GM12878 (cell line): ENCODE results near the gene TECTA. TPM values are rescaled to one million over a fixed set of nuclear protein-coding genes. Genes with fewer than 3 reads are reported as not detected.
"Not testable (repeated sequence)": the region's sequence is repeated elsewhere in the genome, so short reads cannot be mapped to it uniquely, and the experiment has no call there.

Experiments used
- ATAC-seq: fragments of 200-7000 bp; cut with Tn5 transposase; 3 replicates; pipeline ENCODE4 v1.9.1; 2020; ENCODE audit warnings: mild to moderate bottlenecking, moderate library complexity
- BruUV-seq: library from RNA; stranded (reverse); fragments of 400-500 nt; replicated peaks from 2 replicates; lab custom pipeline; 2021; lab: Mats Ljungman, UMichigan
- CTCF ChIA-PET: fragments of 300-600 bp; sonication (Branson Sonifier 250); formaldehyde crosslinking; extraction: SDS; loops from one replicate; lab custom pipeline; 2021; ENCODE audit warnings: inconsistent platforms; lab: Yijun Ruan, JAX
- POLR2A ChIA-PET: fragments of 350-600 bp; formaldehyde crosslinking; extraction: SDS; loops from one replicate; lab custom pipeline; 2021; ENCODE audit warnings: inconsistent platforms; lab: Charles Lee
- RAD21 ChIA-PET: fragments of 300-600 bp; sonication (Branson Sonifier 250); formaldehyde crosslinking; loops from one replicate; lab custom pipeline; 2023; ENCODE audit warnings: antibody characterized with exemption; ENCODE audit not compliant: unreplicated experiment; lab: Charles Lee
- SMC1A ChIA-PET: fragments of 300-600 bp; sonication (Branson Sonifier 250); formaldehyde crosslinking; loops from one replicate; lab custom pipeline; 2023; ENCODE audit not compliant: unreplicated experiment, uncharacterized antibody; lab: Charles Lee
- DNase-seq: peaks from one replicate; pipeline ENCODE4 v3.0.0-alpha.2; 2011; ENCODE audit warnings: low read depth, low spot score
- FAIRE-seq: peaks from 3 replicates; lab custom pipeline; 2011; peaks lifted over from hg19 to GRCh38; lab: Jason Lieb, UNC
- H2AFZ ChIP-seq: 2 replicates; pipeline ENCODE4 v1.6.0; 2011; ENCODE audit warnings: low read depth, low read length, control low read depth; ENCODE audit not compliant: control insufficient read depth
- H3K27ac ChIP-seq: 2 replicates; pipeline ENCODE4 v1.5.1; 2011; ENCODE audit warnings: control low read depth; ENCODE audit not compliant: control insufficient read depth, insufficient read depth
- H3K27me3 ChIP-seq, 2 experiments: replicated peaks in 1 of 2; 2 replicates each; pipeline versions ENCODE4 v1.6.0 to v1.6.1; 2011; ENCODE audit warnings: low read length in 1 of 2; ENCODE audit not compliant: control insufficient read depth in 2 of 2, insufficient read depth in 2 of 2
- H3K36me3 ChIP-seq, 2 experiments: 2 replicates each; pipeline ENCODE4 v1.5.1; 2011; ENCODE audit warnings: low read length in 1 of 2; ENCODE audit not compliant: control insufficient read depth in 2 of 2, insufficient read depth in 2 of 2
- H3K4me1 ChIP-seq: 2 replicates; pipeline ENCODE4 v1.6.1; 2011; ENCODE audit warnings: mild to moderate bottlenecking, low read length, moderate library complexity, mixed read lengths; ENCODE audit not compliant: control insufficient read depth, insufficient read depth
- H3K4me2 ChIP-seq: 2 replicates; pipeline ENCODE4 v1.6.0; 2011; ENCODE audit warnings: control low read depth; ENCODE audit not compliant: control insufficient read depth, insufficient read depth
- H3K4me3 ChIP-seq: fragments of 200-600 bp; sonication (generic); 2 replicates; pipeline ENCODE4 v1.5.1; 2016
- H3K79me2 ChIP-seq: 2 replicates; pipeline ENCODE4 v1.6.0; 2011; ENCODE audit warnings: low read length; ENCODE audit not compliant: control insufficient read depth, insufficient read depth
- H3K9ac ChIP-seq: 2 replicates; pipeline ENCODE4 v1.8.0; 2011; ENCODE audit warnings: low read length, control low read depth, mixed read lengths; ENCODE audit not compliant: control insufficient read depth, insufficient read depth
- H3K9me3 ChIP-seq: replicated peaks from 3 replicates; pipeline ENCODE4 v1.5.1; 2011; ENCODE audit warnings: mild to moderate bottlenecking, low read length; ENCODE audit not compliant: control insufficient read depth, insufficient read depth
- H4K20me1 ChIP-seq: 2 replicates; pipeline ENCODE4 v1.6.0; 2011; ENCODE audit not compliant: control insufficient read depth, insufficient read depth
- E4F1 ChIP-seq: fragments of 450-650 bp; IDR thresholded peaks from 2 replicates; pipeline ENCODE4 v1.6.1; 2018; ENCODE audit warnings: borderline replicate concordance, mild to moderate bottlenecking; ENCODE audit not compliant: partially characterized antibody
- EP300 ChIP-seq, 2 experiments: fragments of 150-350 bp in 1 of 2; IDR thresholded peaks; 2 replicates each; pipeline ENCODE4 v1.6.1; 2011 to 2012; ENCODE audit warnings: low read depth in 2 of 2, low read length in 2 of 2, borderline replicate concordance in 1 of 2, improper control_type of control experiment in 1 of 2, inconsistent platforms in 1 of 2; ENCODE audit not compliant: control insufficient read depth in 1 of 2
- NFYB ChIP-seq: IDR thresholded peaks from 2 replicates; pipeline ENCODE4 v1.6.1; 2011; ENCODE audit warnings: low read depth, mild to moderate bottlenecking, low read length, improper control_type of control experiment, moderate library complexity; ENCODE audit not compliant: insufficient read depth
- POU2F2 ChIP-seq: IDR thresholded peaks from 3 replicates; pipeline ENCODE4 v1.6.1; 2011; ENCODE audit warnings: low read depth, mild to moderate bottlenecking, low read length, borderline replicate concordance
- ZBED1 ChIP-seq: IDR thresholded peaks from 2 replicates; pipeline ENCODE4 v1.6.1; 2016; ENCODE audit warnings: borderline replicate concordance
- ZNF592 ChIP-seq: fragments of 450-650 bp; IDR thresholded peaks from 2 replicates; pipeline ENCODE4 v1.6.1; 2017; ENCODE audit warnings: mild to moderate bottlenecking, moderate library complexity
- WGBS: methylation state at CpG from one replicate; pipeline ENCODE4 v1.1.6; 2016; ENCODE audit warnings: low lambda C conversion rate; ENCODE audit not compliant: insufficient replicate concordance, insufficient coverage; ENCODE audit errors: missing lambda C conversion rate; 5-methylcytosine and 5-hydroxymethylcytosine counted together
- in situ Hi-C: fragments of 300-500 bp; cut with MboI; formaldehyde crosslinking; loops from 9 replicates; pipeline ENCODE4 v1.14.3; 2018; ENCODE audit warnings: mixed read lengths
- intact Hi-C: fragments of 100-400 bp; cut with micrococcal nuclease; formaldehyde crosslinking; loops from one replicate; pipeline ENCODE4 v1.14.2; 2022; ENCODE audit not compliant: unreplicated experiment
- polyA plus RNA-seq, 11 experiments: library from polyadenylated mRNA; depleted of rRNA in 4 of 11; unstranded in 6 of 11; stranded (reverse) in 5 of 11; fragments of >200 nt; fragmentation: Nextera tagmentation in 4 of 11; fragmentation: Illumina TruSeq in 1 of 11; extraction: Ambion mirVana in 4 of 11; extraction: Trizol in 1 of 11; gene quantifications; 1 replicate in 1 of 11; 2 replicates in 10 of 11; pipeline versions ENCODE4 v1.2.1 to v1.2.3, GENCODE V29; 2011 to 2016; ENCODE audit warnings: inconsistent platforms in 2 of 11, missing spikeins in 2 of 11, low read depth in 1 of 11
- total RNA-seq, 4 experiments: library from RNA; depleted of rRNA in 3 of 4; stranded (reverse); fragments of >200 nt in 3 of 4; fragmentation: Illumina TruSeq in 1 of 4; extraction: Trizol in 1 of 4; gene quantifications; 2 replicates each; pipeline versions ENCODE4 v1.2.1 to v1.2.3, GENCODE V29; 2013 to 2021

Gene TECTA
- total and polyA plus RNA-seq, 10 of the 15 experiments (the other 5 are each of a cell fraction or from before 2014, with no cell fraction given), result under 0.01 to 0.14 (median 0.05) TPM; not detected in 1

- CTCF ChIA-PET, result interaction anchor here (1.5 kb wide), 1 partner anchor 8 kb away, joined by 3 read pairs; no protein-coding TSS in a partner anchor
- ATAC-seq (no peak), DNase-seq (no peak), FAIRE-seq (no peak)
- Histone ChIP-seq H3K9ac (no peak overlapping the region), H4K20me1 (no peaks in the 10 kb centered on the region), H3K79me2 (no peaks in the 10 kb centered on the region), H3K27me3 (no peaks in the 10 kb centered on the region), H3K36me3 (no peaks in the 10 kb centered on the region), H3K4me1 (peaks cover 32% of the 10 kb centered on the region), H3K9me3 (no peaks in the 10 kb centered on the region), H3K27ac (no peak overlapping the region), H3K4me3 (no peak overlapping the region), H2AFZ (no peak overlapping the region), H3K4me2 (no peak overlapping the region)
- intact Hi-C loops, result loop anchor here (1.0 to 5.0 kb wide), 3 partner anchors 53 to 223 kb away; partner anchors contain the start of gene SC5D
- RAD21 ChIA-PET, result interaction anchor here (2.1 kb wide), 1 partner anchor 12 kb away, joined by 5 read pairs; no protein-coding TSS in a partner anchor
- in situ Hi-C loops, result no loop called here
- TF ChIP-seq ZBED1 (no peak), EP300 (IDR thresholded peaks at IDR 0.05; ENCODE audit: borderline replicate concordance in 1 of 2, control insufficient read depth in 1 of 2, low read depth in 2 of 2, low read length in 2 of 2) (no peak), POU2F2 (no peak), NFYB (no peak), E4F1 (no peak), ZNF592 (no peak)
- SMC1A ChIA-PET, result interaction anchor here (1.5 kb wide), 1 partner anchor 8 kb away, joined by 8 read pairs; no protein-coding TSS in a partner anchor
- BruUV-seq, result no TSS peak
- POLR2A ChIA-PET, result interaction anchor here (2.4 kb wide), 1 partner anchor 54 kb away, joined by 7 read pairs; the partner anchor contains the start of gene SC5D
Observed at GRCh38 chr11:121238956-121239355, 137.9 kb downstream of the TECTA start.

- H2AFZ ChIP-seq, H3K79me2 ChIP-seq, BruUV-seq, H3K36me3 ChIP-seq, SMC1A ChIA-PET, DNase-seq, H3K27ac ChIP-seq, H3K9me3 ChIP-seq, in situ Hi-C loops, H3K9ac ChIP-seq, H3K4me3 ChIP-seq, POLR2A ChIA-PET, H3K27me3 ChIP-seq, FAIRE-seq, intact Hi-C loops, ATAC-seq, H3K4me2 ChIP-seq, CTCF ChIA-PET, RAD21 ChIA-PET, H4K20me1 ChIP-seq: not testable (repeated sequence)
- 96% methylated on average over 5 of the region's 5 CpGs for WGBS
- H3K4me1 ChIP-seq, result peaks cover 32% of the 10 kb centered on the region
Observed at GRCh38 chr11:121240001-121240400, 139.0 kb downstream of the TECTA start.
